Stimulated activated CD4-positive, alpha-beta T cell treated with anti-CD3 and anti-CD28 coated beads, Interleukin-15, amount 100 ng/mL, for 48 hours (primary cell): Measurements from ENCODE around the gene A3GALT2.

Experiments used
- DNase-seq, 2 donors: peaks; one replicate each; pipeline ENCODE4 v3.0.0-alpha.2; 2020; ENCODE audit warnings: low read depth in 2 of 2

The A3GALT2 gene

GRCh38 chr1:33320619-33321165 is at the start of gene A3GALT2:
Gene A3GALT2, minus strand, starts transcription at chr1:33321098. Its CDS starts 0 bp downstream, at chr1:33321098.
- no peak for DNase-seq

- DNase-seq: no peak
These were observed 49.4 kb upstream of the A3GALT2 start for GRCh38 chr1:33370301-33370700.

GRCh38 chr1:33369764-33370163 is 48.9 kb upstream of the A3GALT2 start:
- DNase-seq: no peak

GRCh38 chr1:33369081-33369480 is 48.2 kb upstream of the A3GALT2 start:
- DNase-seq: no peak

- DNase-seq: no peak
These were observed 47.5 kb upstream of the A3GALT2 start for GRCh38 chr1:33368431-33368830.

GRCh38 chr1:33367485-33368405 is 46.8 kb upstream of the A3GALT2 start:
- peak; percentile 67 to 82 for DNase-seq

GRCh38 chr1:33366762-33367484 is 46.0 kb upstream of the A3GALT2 start:
- no peak for DNase-seq

GRCh38 chr1:33365560-33365997 is 44.7 kb upstream of the A3GALT2 start:
- DNase-seq: no peak

- no peak for DNase-seq
These were observed 43.6 kb upstream of the A3GALT2 start for GRCh38 chr1:33364565-33364918.

- no peak for DNase-seq
These were observed 42.6 kb upstream of the A3GALT2 start for GRCh38 chr1:33363470-33363861.

GRCh38 chr1:33363021-33363420 is 42.1 kb upstream of the A3GALT2 start:
- DNase-seq: no peak

- no peak for DNase-seq
These were observed 40.8 kb upstream of the A3GALT2 start for GRCh38 chr1:33361532-33362235.

GRCh38 chr1:33360367-33360766 is 39.5 kb upstream of the A3GALT2 start:
- DNase-seq: no peak

- DNase-seq: no peak
These were observed 39.0 kb upstream of the A3GALT2 start for GRCh38 chr1:33359931-33360330.

- DNase-seq: no peak
These were observed 38.1 kb upstream of the A3GALT2 start for GRCh38 chr1:33358795-33359503.

- DNase-seq: no peak
These were observed 37.4 kb upstream of the A3GALT2 start for GRCh38 chr1:33358114-33358794.

- no peak for DNase-seq
These were observed 36.2 kb upstream of the A3GALT2 start for GRCh38 chr1:33357099-33357498.

- DNase-seq: no peak
These were observed 33.9 kb upstream of the A3GALT2 start for GRCh38 chr1:33354707-33355316.

- no peak for DNase-seq
These were observed 32.6 kb upstream of the A3GALT2 start for GRCh38 chr1:33353531-33353930.

GRCh38 chr1:33351281-33351660 is 30.4 kb upstream of the A3GALT2 start:
- no peak for DNase-seq
